Neural progenitor cell (in vitro differentiated cells): ENCODE results near the gene GLI2.

Source experiments
- CTCF ChIP-seq: fragments of 200-600 bp; sonication (generic); IDR thresholded peaks from 2 replicates; pipeline ENCODE4 v1.5.1; 2017; ENCODE audit warnings: antibody characterized with exemption, mild to moderate bottlenecking
- EZH2 ChIP-seq: fragments of 200-600 bp; sonication (generic); IDR thresholded peaks from 2 replicates; pipeline ENCODE4 v1.6.1; 2017; ENCODE audit warnings: antibody characterized with exemption, mild to moderate bottlenecking, moderate library complexity
- EZH2phosphoT487 ChIP-seq: fragments of 200-600 bp; sonication (generic); IDR thresholded peaks from 2 replicates; pipeline ENCODE4 v1.6.1; 2017; ENCODE audit warnings: antibody characterized with exemption

GRCh38 chr2:120722246-120722567 is 13.5 kb upstream of the GLI2 start:
- TF ChIP-seq CTCF (no peak), EZH2 (no peak), EZH2phosphoT487 (no peak)
